ENCODE measurements around the gene VN1R4.
"Not testable (repeated sequence)": the region's sequence is repeated elsewhere in the genome, so short reads cannot be mapped to it uniquely, and the experiment has no call there.

DNA sequence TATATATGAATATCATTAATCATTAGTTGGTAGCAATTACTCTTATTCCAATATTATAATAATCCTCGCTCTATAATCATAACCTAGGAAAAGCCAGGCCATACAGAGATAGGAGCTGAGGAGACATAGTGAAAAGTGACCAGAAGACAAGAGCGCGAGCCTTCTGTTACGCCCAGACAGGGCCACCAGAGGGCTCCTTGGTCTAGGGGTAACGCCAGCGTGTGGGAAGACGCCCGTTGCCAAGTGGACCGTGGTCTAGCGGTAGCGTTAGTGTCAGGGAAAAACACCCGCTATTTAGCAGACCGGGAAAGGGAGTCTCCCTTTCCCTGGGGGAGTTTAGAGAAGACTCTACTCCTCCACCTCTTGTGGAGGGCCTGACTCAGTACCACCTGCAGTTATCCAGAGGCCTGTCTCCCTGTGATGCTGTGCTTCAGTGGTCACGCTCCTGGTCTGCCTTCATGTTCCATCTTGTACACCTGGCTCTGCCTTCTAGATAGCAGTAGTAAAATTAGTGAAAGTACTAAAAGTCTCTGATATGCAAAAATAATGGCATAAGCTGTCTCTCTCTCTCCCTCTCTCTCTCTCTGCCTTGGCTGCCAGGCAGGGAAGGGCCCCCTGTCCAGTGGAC is 9.7 kb downstream of the VN1R4 start, which contains the start of gene VN1R2:
- TF ChIP-seq POLR2A, CTCF (IDR thresholded peaks at IDR 0.05): not testable (repeated sequence)
